Measurements from ENCODE around the gene PXDN.

The PXDN gene

GRCh38 chr2:1601067-1601412 lies 143.3 kb downstream of the PXDN start:
- Histone ChIP-seq H3K9ac (ENCODE audit: insufficient read length) (no peak overlapping the region), H3K9me3 (ENCODE audit: low read depth, low read length) (no peaks in the 10 kb centered on the region), H3K27ac (no peak overlapping the region), H3K4me3 (no peak overlapping the region), H3K36me3 (ENCODE audit: insufficient read depth, low read length) (no peaks in the 10 kb centered on the region)
- DNase-seq (ENCODE audit: low read depth, low spot score), result no peak
- no peak for TF ChIP-seq POLR2AphosphoS5 (IDR thresholded peaks at IDR 0.05; ENCODE audit: borderline replicate concordance, low read depth, low read length)
- TF ChIP-seq EZH2 (IDR thresholded peaks at IDR 0.05), result no peak
- no peak for TF ChIP-seq FOXP2 (optimal IDR thresholded peaks at IDR 0.05; ENCODE audit: control extremely low read depth, extremely low read length, insufficient read depth)

GRCh38 chr2:1600191-1601066 lies 143.9 kb downstream of the PXDN start:
- no peak for DNase-seq (ENCODE audit: low read depth, low spot score)
- Histone ChIP-seq H3K9me3 (ENCODE audit: low read depth, low read length) (no peaks in the 10 kb centered on the region), H3K4me3 (no peak overlapping the region), H3K27ac (no peak overlapping the region), H3K36me3 (ENCODE audit: insufficient read depth, low read length) (no peaks in the 10 kb centered on the region), H3K9ac (ENCODE audit: insufficient read length) (no peak overlapping the region)
- TF ChIP-seq EZH2 (IDR thresholded peaks at IDR 0.05) (no peak), FOXP2 (optimal IDR thresholded peaks at IDR 0.05; ENCODE audit: control extremely low read depth, extremely low read length, insufficient read depth) (no peak), POLR2AphosphoS5 (IDR thresholded peaks at IDR 0.05; ENCODE audit: borderline replicate concordance, low read depth, low read length) (no peak)

- H3K9me3 ChIP-seq (ENCODE audit: low read depth, low read length), result no peaks in the 10 kb centered on the region
- H3K4me3 ChIP-seq, result no peak overlapping the region
- no peaks in the 10 kb centered on the region for H3K36me3 ChIP-seq (ENCODE audit: insufficient read depth, low read length)
- no peak overlapping the region for H3K9ac ChIP-seq (ENCODE audit: insufficient read length)
- H3K27ac ChIP-seq, result no peak overlapping the region
- DNase-seq (ENCODE audit: low read depth, low spot score), result no peak
- TF ChIP-seq EZH2 (IDR thresholded peaks at IDR 0.05), result no peak
These were observed 144.8 kb downstream of the PXDN start for GRCh38 chr2:1599301-1600085.

GRCh38 chr2:1598800-1599199 lies 145.5 kb downstream of the PXDN start:
- TF ChIP-seq POLR2AphosphoS5 (IDR thresholded peaks at IDR 0.05; ENCODE audit: borderline replicate concordance, low read depth, low read length) (no peak), EZH2 (IDR thresholded peaks at IDR 0.05) (no peak)
- Histone ChIP-seq H3K36me3 (ENCODE audit: insufficient read depth, low read length) (no peaks in the 10 kb centered on the region), H3K9me3 (ENCODE audit: low read depth, low read length) (no peaks in the 10 kb centered on the region), H3K4me3 (no peak overlapping the region), H3K9ac (ENCODE audit: insufficient read length) (no peak overlapping the region), H3K27ac (no peak overlapping the region)
- DNase-seq (ENCODE audit: low read depth, low spot score), result no peak

GRCh38 chr2:1598041-1598710 lies 146.1 kb downstream of the PXDN start:
- Histone ChIP-seq H3K9ac (ENCODE audit: insufficient read length) (no peak overlapping the region), H3K4me3 (no peak overlapping the region), H3K36me3 (ENCODE audit: insufficient read depth, low read length) (no peaks in the 10 kb centered on the region), H3K9me3 (ENCODE audit: low read depth, low read length) (no peaks in the 10 kb centered on the region), H3K27ac (no peak overlapping the region)
- TF ChIP-seq EZH2 (IDR thresholded peaks at IDR 0.05) (no peak), FOXP2 (optimal IDR thresholded peaks at IDR 0.05; ENCODE audit: control extremely low read depth, extremely low read length, insufficient read depth) (no peak), POLR2AphosphoS5 (IDR thresholded peaks at IDR 0.05; ENCODE audit: borderline replicate concordance, low read depth, low read length) (no peak)
- no peak for DNase-seq (ENCODE audit: low read depth, low spot score)

- H3K36me3 ChIP-seq (ENCODE audit: insufficient read depth, low read length), result no peaks in the 10 kb centered on the region
- no peak overlapping the region for H3K4me3 ChIP-seq
- H3K9ac ChIP-seq (ENCODE audit: insufficient read length), result no peak overlapping the region
- no peaks in the 10 kb centered on the region for H3K9me3 ChIP-seq (ENCODE audit: low read depth, low read length)
- H3K27ac ChIP-seq, result no peak overlapping the region
- DNase-seq (ENCODE audit: low read depth, low spot score), result no peak
- no peak for TF ChIP-seq EZH2 (IDR thresholded peaks at IDR 0.05)
These were observed 149.0 kb downstream of the PXDN start for GRCh38 chr2:1595274-1595673.

GRCh38 chr2:1594373-1595171 lies 149.7 kb downstream of the PXDN start:
- H3K27ac ChIP-seq, result no peak overlapping the region
- no peak overlapping the region for H3K4me3 ChIP-seq
- no peaks in the 10 kb centered on the region for H3K36me3 ChIP-seq (ENCODE audit: insufficient read depth, low read length)
- TF ChIP-seq FOXP2 (optimal IDR thresholded peaks at IDR 0.05; ENCODE audit: control extremely low read depth, extremely low read length, insufficient read depth), result no peak
- no peak for TF ChIP-seq EZH2 (IDR thresholded peaks at IDR 0.05)
- no peak for TF ChIP-seq POLR2AphosphoS5 (IDR thresholded peaks at IDR 0.05; ENCODE audit: borderline replicate concordance, low read depth, low read length)
- DNase-seq (ENCODE audit: low read depth, low spot score), result no peak
- H3K9ac ChIP-seq (ENCODE audit: insufficient read length), result no peak overlapping the region
- H3K9me3 ChIP-seq (ENCODE audit: low read depth, low read length), result no peaks in the 10 kb centered on the region

GRCh38 chr2:1594123-1594372 lies 150.3 kb downstream of the PXDN start:
- no peaks in the 10 kb centered on the region for H3K9me3 ChIP-seq (ENCODE audit: low read depth, low read length)
- no peak overlapping the region for H3K27ac ChIP-seq
- no peak overlapping the region for H3K4me3 ChIP-seq
- TF ChIP-seq POLR2AphosphoS5 (IDR thresholded peaks at IDR 0.05; ENCODE audit: borderline replicate concordance, low read depth, low read length) (no peak), EZH2 (IDR thresholded peaks at IDR 0.05) (no peak), FOXP2 (optimal IDR thresholded peaks at IDR 0.05; ENCODE audit: control extremely low read depth, extremely low read length, insufficient read depth) (no peak)
- DNase-seq (ENCODE audit: low read depth, low spot score), result no peak
- H3K36me3 ChIP-seq (ENCODE audit: insufficient read depth, low read length), result no peaks in the 10 kb centered on the region
- H3K9ac ChIP-seq (ENCODE audit: insufficient read length), result no peak overlapping the region
